AG04449 (cell line): ENCODE results near the gene NAA10.

ENCODE experiments used
- CTCF ChIA-PET: fragments of 350-600 bp; formaldehyde crosslinking; extraction: SDS; loops from one replicate; lab custom pipeline; 2021; ENCODE audit warnings: antibody characterized with exemption; lab: Yijun Ruan, JAX
- POLR2A ChIA-PET: fragments of 400-600, 350-600 bp; formaldehyde crosslinking; extraction: SDS; loops from one replicate; lab custom pipeline; 2020; ENCODE audit warnings: antibody characterized with exemption, inconsistent platforms; lab: Yijun Ruan, JAX
- DNase-seq: peaks from one replicate; pipeline ENCODE4 v3.0.0-alpha.2; 2010; ENCODE audit warnings: low read depth, low spot score
- H3K4me3 ChIP-seq: 2 replicates; pipeline ENCODE4 v1.5.1; 2011; ENCODE audit warnings: low read depth, mild to moderate bottlenecking, control low read depth, low read length
- CTCF ChIP-seq: IDR thresholded peaks from one replicate; pipeline ENCODE4 v1.5.1; 2011; ENCODE audit warnings: mild to moderate bottlenecking, moderate library complexity, low read length, control low read depth, inconsistent platforms; ENCODE audit not compliant: insufficient read depth; ENCODE audit errors: missing control alignments

The NAA10 gene

GRCh38 chrX:153920546-153920945, 14.3 kb downstream of the NAA10 start:
- DNase-seq, result no peak
- no peak overlapping the region for H3K4me3 ChIP-seq
- CTCF ChIA-PET, result interaction anchor here (1.9 kb wide), 1 partner anchor 68 kb away, joined by 4 read pairs; no protein-coding TSS in a partner anchor
- no peak for TF ChIP-seq CTCF
- POLR2A ChIA-PET, result no interaction called here

GRCh38 chrX:153919281-153919680, 15.6 kb downstream of the NAA10 start:
- DNase-seq, result no peak
- TF ChIP-seq CTCF, result no peak
- no peak overlapping the region for H3K4me3 ChIP-seq
- ChIA-PET CTCF (no interaction called here), POLR2A (no interaction called here)

GRCh38 chrX:153917869-153918268, 17.0 kb downstream of the NAA10 start:
- POLR2A ChIA-PET, result no interaction called here
- no peak for TF ChIP-seq CTCF

GRCh38 chrX:153913701-153914100, 21.1 kb downstream of the NAA10 start:
- H3K4me3 ChIP-seq, result no peak overlapping the region
- CTCF ChIA-PET, result interaction anchor here (1.2 to 5.1 kb wide), 2 partner anchors 10 to 33 kb away, joined by 3 to 29 read pairs; no protein-coding TSS in a partner anchor
- POLR2A ChIA-PET, result no interaction called here
- no peak for TF ChIP-seq CTCF
- DNase-seq, result no peak

More at GRCh38 chrX:153917869-153918268, 17.0 kb downstream of the NAA10 start:
- no peak for DNase-seq
- CTCF ChIA-PET, result interaction anchor here (1.1 to 1.5 kb wide), 2 partner anchors 9 to 11 kb away, joined by 3 to 7 read pairs; no protein-coding TSS in a partner anchor
- no peak overlapping the region for H3K4me3 ChIP-seq

GRCh38 chrX:153913211-153913610, 21.6 kb downstream of the NAA10 start:
- no peak for TF ChIP-seq CTCF
- ChIA-PET POLR2A (no interaction called here), CTCF (interaction anchor here (1.2 to 5.1 kb wide), 2 partner anchors 10 to 34 kb away, joined by 3 to 29 read pairs; no protein-coding TSS in a partner anchor)
- DNase-seq, result no peak
- no peak overlapping the region for H3K4me3 ChIP-seq

- ChIA-PET CTCF (interaction anchor here (1.0 to 5.1 kb wide), 2 partner anchors 12 to 15 kb away, joined by 3 to 29 read pairs; no protein-coding TSS in a partner anchor), POLR2A (no interaction called here)
- TF ChIP-seq CTCF, result no peak
- no peak overlapping the region for H3K4me3 ChIP-seq
- no peak for DNase-seq
Observed at GRCh38 chrX:153911798-153912197, 23.0 kb downstream of the NAA10 start.
